HG02571 (cell line): ENCODE measurements around the gene TMEM63B.
"Not testable (repeated sequence)": the region's sequence is repeated elsewhere in the genome, so short reads cannot be mapped to it uniquely, and the experiment has no call there.

Source experiments
- ATAC-seq: cut with Tn5 transposase; IDR thresholded peaks from one replicate; pipeline ENCODE4 v1.9.1; 2021; ENCODE audit warnings: mild to moderate bottlenecking, moderate library complexity; ENCODE audit not compliant: unreplicated experiment

Gene TMEM63B

GRCh38 chr6:44189257-44189656 lies 61.9 kb downstream of the TMEM63B start:
- ATAC-seq = no peak

- ATAC-seq = peak; percentile 75
Observed at GRCh38 chr6:44190715-44191114, 63.4 kb downstream of the TMEM63B start.

- ATAC-seq = no peak
Observed at GRCh38 chr6:44192428-44193041, 65.2 kb downstream of the TMEM63B start.

- no peak for ATAC-seq
Observed at GRCh38 chr6:44193307-44193910, 66.1 kb downstream of the TMEM63B start.

- no peak for ATAC-seq
Observed at GRCh38 chr6:44194326-44194725, 67.0 kb downstream of the TMEM63B start.

- ATAC-seq = not testable (repeated sequence)
Observed at GRCh38 chr6:44196351-44196750, 69.0 kb downstream of the TMEM63B start.

- ATAC-seq = no peak
Observed at GRCh38 chr6:44198684-44199083, 71.3 kb downstream of the TMEM63B start.

GRCh38 chr6:44199883-44200282 lies 72.5 kb downstream of the TMEM63B start:
- ATAC-seq = no peak

GRCh38 chr6:44201200-44201599 lies 73.8 kb downstream of the TMEM63B start:
- no peak for ATAC-seq

GRCh38 chr6:44201638-44202303 lies 74.4 kb downstream of the TMEM63B start:
- no peak for ATAC-seq

- ATAC-seq = no peak
Observed at GRCh38 chr6:44202332-44202971, 75.1 kb downstream of the TMEM63B start.

GRCh38 chr6:44202972-44203750 lies 75.8 kb downstream of the TMEM63B start:
- ATAC-seq = no peak

- no peak for ATAC-seq
Observed at GRCh38 chr6:44203955-44204354, 76.6 kb downstream of the TMEM63B start.
